PC-9 (cell line): ENCODE measurements around the gene FOXF2. TPM values are rescaled to one million over a fixed set of nuclear protein-coding genes. Genes with fewer than 3 reads are reported as not detected.

Experiments
- BruUV-seq: library from RNA; stranded (reverse); fragments of 400-500 nt; replicated peaks from 2 replicates; lab custom pipeline; 2021; lab: Mats Ljungman, UMichigan
- CTCF ChIA-PET: fragments of 300-600 bp; sonication (Branson Sonifier 250); formaldehyde crosslinking; loops from one replicate; lab custom pipeline; 2022; ENCODE audit warnings: antibody characterized with exemption; lab: Charles Lee
- POLR2A ChIA-PET: fragments of 300-600 bp; sonication (Branson Sonifier 250); formaldehyde crosslinking; loops from one replicate; lab custom pipeline; 2022; ENCODE audit warnings: antibody characterized with exemption; ENCODE audit not compliant: unreplicated experiment; lab: Charles Lee
- DNase-seq, 2 experiments: peaks; one replicate each; pipeline versions ENCODE4 v3.0.0 to v3.0.0-alpha.2; 2015 to 2022; ENCODE audit warnings: mixed read lengths in 1 of 2
- H2AFZ ChIP-seq: fragments of 200-600 bp; sonication (generic); 2 replicates; pipeline ENCODE4 v1.8.1; 2017; ENCODE audit warnings: antibody characterized with exemption
- H3F3A ChIP-seq: fragments of 200-600 bp; sonication (generic); 2 replicates; pipeline ENCODE4 v1.8.1; 2017; ENCODE audit warnings: antibody characterized with exemption, mild to moderate bottlenecking, low read depth; ENCODE audit not compliant: insufficient read depth
- H3K27ac ChIP-seq: fragments of 200-600 bp; sonication (generic); 2 replicates; pipeline ENCODE4 v1.6.1; 2016; ENCODE audit warnings: mixed run types
- H3K27me3 ChIP-seq: fragments of 200-600 bp; sonication (generic); 2 replicates; pipeline ENCODE4 v1.6.1; 2016; ENCODE audit warnings: low read depth, mixed run types; ENCODE audit not compliant: insufficient read depth
- H3K36me3 ChIP-seq: fragments of 200-600 bp; sonication (generic); 2 replicates; pipeline ENCODE4 v1.6.1; 2016; ENCODE audit warnings: low read depth, mixed run types
- H3K4me1 ChIP-seq: fragments of 200-600 bp; sonication (generic); replicated peaks from 2 replicates; pipeline ENCODE4 v1.6.1; 2016; ENCODE audit warnings: mixed run types; ENCODE audit not compliant: insufficient read depth
- H3K4me2 ChIP-seq: fragments of 200-600 bp; sonication (generic); 2 replicates; pipeline ENCODE4 v1.6.1; 2017; ENCODE audit warnings: mixed run types
- H3K4me3 ChIP-seq: fragments of 200-600 bp; sonication (generic); 2 replicates; pipeline ENCODE4 v1.6.1; 2016; ENCODE audit warnings: mixed run types
- H3K79me2 ChIP-seq: fragments of 200-600 bp; sonication (generic); 2 replicates; pipeline ENCODE4 v1.6.1; 2017; ENCODE audit warnings: low read depth, mixed run types
- H3K9me2 ChIP-seq: fragments of 200-600 bp; sonication (generic); 2 replicates; pipeline ENCODE4 v1.8.1; 2017; ENCODE audit warnings: mild to moderate bottlenecking; ENCODE audit not compliant: insufficient read depth
- H3K9me3 ChIP-seq: fragments of 200-600 bp; sonication (generic); 2 replicates; pipeline ENCODE4 v1.8.1; 2016; ENCODE audit warnings: low read depth; ENCODE audit not compliant: insufficient read depth
- H4K20me1 ChIP-seq: fragments of 200-600 bp; sonication (generic); 2 replicates; pipeline ENCODE4 v1.8.1; 2017; ENCODE audit not compliant: insufficient read depth
- EZH2 ChIP-seq: fragments of 200-600 bp; sonication (generic); IDR thresholded peaks from 2 replicates; pipeline ENCODE4 v1.8.0; 2017; ENCODE audit warnings: antibody characterized with exemption, low read depth
- intact Hi-C: fragments of 100-400 bp; cut with micrococcal nuclease; formaldehyde crosslinking; loops from one replicate; pipeline ENCODE4 v1.10.0; 2022; ENCODE audit not compliant: unreplicated experiment
- total RNA-seq: library from RNA; stranded (reverse); gene quantifications from 2 replicates; pipeline ENCODE4 v1.2.3, GENCODE V29; 2021
- TF ChIP-seq, protein P1 (sequence below): fragments of 200-600 bp; sonication (generic); conservative IDR thresholded peaks from 2 replicates; pipeline ENCODE4 v1.6.1; 2017; ENCODE audit warnings: mixed run types, antibody characterized with exemption, mild to moderate bottlenecking, moderate library complexity

FOXF2 gene
- total RNA-seq, 1 experiment from 2014 or later, result not detected

DNA sequence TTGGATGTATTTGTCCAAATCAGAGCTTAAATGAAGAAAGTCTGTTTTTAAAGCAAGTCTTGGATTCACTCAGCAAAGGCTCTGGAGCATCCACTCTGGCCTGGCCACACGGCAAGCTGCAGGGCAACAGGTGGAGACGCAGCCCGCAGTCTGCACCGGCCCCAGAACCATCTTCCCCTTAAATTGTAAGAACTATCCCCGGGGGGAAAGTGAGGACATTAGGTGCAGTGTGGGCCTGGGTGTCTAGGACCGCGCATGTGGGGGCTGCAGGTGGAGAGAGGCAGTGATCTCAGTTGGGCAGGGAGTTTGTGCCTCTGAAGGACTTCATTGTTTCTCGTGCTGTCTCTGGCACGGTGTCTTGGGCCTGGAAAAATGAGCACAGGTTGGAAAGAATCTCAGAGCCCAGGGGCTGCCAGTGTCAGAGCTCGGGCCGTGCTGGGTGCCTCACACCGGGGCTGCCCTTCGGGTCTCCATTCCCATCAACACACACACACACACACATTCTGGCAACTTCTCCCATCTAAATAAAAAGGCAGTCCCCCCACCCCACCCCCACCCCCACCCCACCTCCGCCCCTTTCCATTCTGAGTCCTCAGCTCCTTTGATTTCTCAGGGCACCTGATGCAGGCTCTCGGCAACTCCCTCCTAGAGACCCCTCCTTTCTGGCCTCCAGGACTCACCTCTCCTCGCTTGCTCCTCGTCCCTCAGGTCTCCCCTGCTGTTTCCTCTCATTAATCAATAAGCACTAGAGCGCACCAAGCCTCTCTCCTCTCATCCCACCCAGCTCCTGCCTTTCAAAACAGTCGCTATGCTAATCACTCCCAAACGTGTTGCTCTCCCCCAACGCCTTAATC lies 48.4 kb downstream of the FOXF2 start:
- Histone ChIP-seq H3K4me3 (no peak overlapping the region), H3K4me1 (no peaks in the 10 kb centered on the region), H2AFZ (no peak overlapping the region), H4K20me1 (no peaks in the 10 kb centered on the region), H3K36me3 (no peaks in the 10 kb centered on the region), H3K9me3 (no peaks in the 10 kb centered on the region), H3K27me3 (no peaks in the 10 kb centered on the region), H3F3A (no peaks in the 10 kb centered on the region), H3K27ac (no peak overlapping the region), H3K4me2 (no peak overlapping the region), H3K79me2 (no peaks in the 10 kb centered on the region), H3K9me2 (no peaks in the 10 kb centered on the region)
- TF ChIP-seq, protein P1, sequence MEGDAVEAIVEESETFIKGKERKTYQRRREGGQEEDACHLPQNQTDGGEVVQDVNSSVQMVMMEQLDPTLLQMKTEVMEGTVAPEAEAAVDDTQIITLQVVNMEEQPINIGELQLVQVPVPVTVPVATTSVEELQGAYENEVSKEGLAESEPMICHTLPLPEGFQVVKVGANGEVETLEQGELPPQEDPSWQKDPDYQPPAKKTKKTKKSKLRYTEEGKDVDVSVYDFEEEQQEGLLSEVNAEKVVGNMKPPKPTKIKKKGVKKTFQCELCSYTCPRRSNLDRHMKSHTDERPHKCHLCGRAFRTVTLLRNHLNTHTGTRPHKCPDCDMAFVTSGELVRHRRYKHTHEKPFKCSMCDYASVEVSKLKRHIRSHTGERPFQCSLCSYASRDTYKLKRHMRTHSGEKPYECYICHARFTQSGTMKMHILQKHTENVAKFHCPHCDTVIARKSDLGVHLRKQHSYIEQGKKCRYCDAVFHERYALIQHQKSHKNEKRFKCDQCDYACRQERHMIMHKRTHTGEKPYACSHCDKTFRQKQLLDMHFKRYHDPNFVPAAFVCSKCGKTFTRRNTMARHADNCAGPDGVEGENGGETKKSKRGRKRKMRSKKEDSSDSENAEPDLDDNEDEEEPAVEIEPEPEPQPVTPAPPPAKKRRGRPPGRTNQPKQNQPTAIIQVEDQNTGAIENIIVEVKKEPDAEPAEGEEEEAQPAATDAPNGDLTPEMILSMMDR, result no peak
- no peak for TF ChIP-seq EZH2
- BruUV-seq, result no TSS peak
- CTCF ChIA-PET, result no interaction called here
- no peak for DNase-seq
- intact Hi-C loops, result loop anchor here (2.0 to 5.0 kb wide), 2 partner anchors 845 to 1249 kb away; no protein-coding TSS in a partner anchor
- POLR2A ChIA-PET, result no interaction called here

DNA sequence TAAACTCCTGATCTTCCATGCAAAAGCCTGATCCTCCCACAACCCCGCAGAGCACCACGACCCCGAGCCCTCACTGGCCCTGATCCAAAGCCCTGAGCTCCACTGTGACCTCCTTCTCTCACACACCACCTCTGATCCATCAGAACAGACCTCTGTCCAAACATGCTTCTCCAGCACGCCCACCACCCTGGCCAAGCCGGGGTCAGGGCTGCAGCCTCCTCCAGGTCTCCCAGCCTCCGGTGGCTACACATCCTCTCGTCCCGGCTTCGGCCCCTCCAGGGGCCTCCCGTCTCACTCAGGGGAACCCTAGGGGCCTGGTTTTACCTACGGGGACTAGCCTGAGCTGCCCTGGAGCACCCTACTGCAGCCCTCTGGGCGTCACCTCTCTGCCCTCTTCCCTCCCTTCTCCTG lies 49.1 kb downstream of the FOXF2 start:
- intact Hi-C loops, result loop anchor here (5.0 kb wide), 1 partner anchor 846 kb away; no protein-coding TSS in a partner anchor
- Histone ChIP-seq H3K4me1 (no peaks in the 10 kb centered on the region), H3K9me2 (no peaks in the 10 kb centered on the region), H3K27me3 (no peaks in the 10 kb centered on the region), H3K27ac (no peak overlapping the region), H2AFZ (no peak overlapping the region), H3K4me3 (no peak overlapping the region), H3F3A (no peaks in the 10 kb centered on the region), H3K4me2 (no peak overlapping the region), H3K9me3 (no peaks in the 10 kb centered on the region), H3K36me3 (no peaks in the 10 kb centered on the region), H4K20me1 (no peaks in the 10 kb centered on the region), H3K79me2 (no peaks in the 10 kb centered on the region)
- ChIA-PET CTCF (no interaction called here), POLR2A (no interaction called here)
- no peak for TF ChIP-seq EZH2
- TF ChIP-seq, protein P1, result no peak
- DNase-seq, result no peak
- BruUV-seq, result no TSS peak

DNA sequence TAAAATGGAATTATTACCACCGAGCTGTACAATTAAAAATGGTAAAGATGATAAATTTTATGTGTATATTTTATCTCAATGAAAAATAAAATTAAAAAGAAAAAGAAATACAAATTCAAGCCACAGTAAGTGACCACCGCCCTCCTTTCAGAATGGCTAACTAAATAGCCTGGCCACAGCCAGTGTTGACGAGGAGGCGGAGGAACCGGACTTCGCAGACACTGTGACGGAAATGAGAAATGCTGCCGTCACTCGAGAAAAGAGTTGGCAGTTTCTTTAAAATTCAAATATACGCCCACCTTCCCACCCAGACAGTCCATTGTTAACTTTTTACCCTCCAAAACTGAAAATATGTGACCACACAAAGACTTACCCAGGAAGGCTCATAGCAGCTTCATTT lies 50.0 kb downstream of the FOXF2 start:
- no peaks in the 10 kb centered on the region for H3K9me3 ChIP-seq
- H3K36me3 ChIP-seq, result no peaks in the 10 kb centered on the region
- H3K9me2 ChIP-seq, result no peaks in the 10 kb centered on the region
- no peak overlapping the region for H3K4me2 ChIP-seq
- intact Hi-C loops, result loop anchor here (5.0 kb wide), 1 partner anchor 847 kb away; no protein-coding TSS in a partner anchor
- no peaks in the 10 kb centered on the region for H3K79me2 ChIP-seq
- no peak for DNase-seq
- TF ChIP-seq, protein P1, result no peak
- no peak for TF ChIP-seq EZH2
- H3K27me3 ChIP-seq, result no peaks in the 10 kb centered on the region
- no peak overlapping the region for H3K4me3 ChIP-seq
- no peaks in the 10 kb centered on the region for H4K20me1 ChIP-seq
- no peaks in the 10 kb centered on the region for H3F3A ChIP-seq
- H3K27ac ChIP-seq, result no peak overlapping the region
- H2AFZ ChIP-seq, result no peak overlapping the region
- H3K4me1 ChIP-seq, result no peaks in the 10 kb centered on the region
- ChIA-PET CTCF (no interaction called here), POLR2A (no interaction called here)
- no TSS peak for BruUV-seq
